ENCODE results near the gene PBX3.

- TF ChIP-seq CTCF (conservative IDR thresholded peaks at IDR 0.05; ENCODE audit: low read depth, low read length) (no peak), EZH2 (IDR thresholded peaks at IDR 0.05; ENCODE audit: borderline replicate concordance, low read depth, low read length, poor library complexity, severe bottlenecking) (no peak)
Measured at GRCh38 chr9:125850106-125850632, 103.0 kb downstream of the PBX3 start.
